ENCODE data around the gene SLCO1B3.

SLCO1B3 gene

GRCh38 chr12:20865873-20866272, 55.4 kb downstream of the SLCO1B3 start:
- no peak for TF ChIP-seq CTCF (IDR thresholded peaks at IDR 0.05; ENCODE audit: low read depth, low read length, missing control alignments)
- no peak for DNase-seq (ENCODE audit: extremely low read depth, low read depth)

GRCh38 chr12:20868277-20868676, 57.8 kb downstream of the SLCO1B3 start:
- no peak for DNase-seq (ENCODE audit: extremely low read depth, low read depth)
- no peak for TF ChIP-seq CTCF (IDR thresholded peaks at IDR 0.05; ENCODE audit: low read depth, low read length, missing control alignments)
- no peak overlapping the region for H3K4me3 ChIP-seq (replicated peaks; ENCODE audit: low read depth, low read length)

More at GRCh38 chr12:20865873-20866272, 55.4 kb downstream of the SLCO1B3 start:
- no peak overlapping the region for H3K4me3 ChIP-seq (replicated peaks; ENCODE audit: low read depth, low read length)

GRCh38 chr12:20883288-20883687, 72.8 kb downstream of the SLCO1B3 start:
- no peak for TF ChIP-seq CTCF (IDR thresholded peaks at IDR 0.05; ENCODE audit: low read depth, low read length, missing control alignments)
- no peak for DNase-seq (ENCODE audit: extremely low read depth, low read depth)
- H3K4me3 ChIP-seq (replicated peaks; ENCODE audit: low read depth, low read length): no peak overlapping the region

- no peak for DNase-seq (ENCODE audit: extremely low read depth, low read depth)
- H3K4me3 ChIP-seq (replicated peaks; ENCODE audit: low read depth, low read length): no peak overlapping the region
- no peak for TF ChIP-seq CTCF (IDR thresholded peaks at IDR 0.05; ENCODE audit: low read depth, low read length, missing control alignments)
Observed at GRCh38 chr12:20885116-20885515, 74.6 kb downstream of the SLCO1B3 start.

- no peak for TF ChIP-seq CTCF (IDR thresholded peaks at IDR 0.05; ENCODE audit: low read depth, low read length, missing control alignments)
- no peak overlapping the region for H3K4me3 ChIP-seq (replicated peaks; ENCODE audit: low read depth, low read length)
- no peak for DNase-seq (ENCODE audit: extremely low read depth, low read depth)
Observed at GRCh38 chr12:20885552-20885951, 75.0 kb downstream of the SLCO1B3 start.

DNA sequence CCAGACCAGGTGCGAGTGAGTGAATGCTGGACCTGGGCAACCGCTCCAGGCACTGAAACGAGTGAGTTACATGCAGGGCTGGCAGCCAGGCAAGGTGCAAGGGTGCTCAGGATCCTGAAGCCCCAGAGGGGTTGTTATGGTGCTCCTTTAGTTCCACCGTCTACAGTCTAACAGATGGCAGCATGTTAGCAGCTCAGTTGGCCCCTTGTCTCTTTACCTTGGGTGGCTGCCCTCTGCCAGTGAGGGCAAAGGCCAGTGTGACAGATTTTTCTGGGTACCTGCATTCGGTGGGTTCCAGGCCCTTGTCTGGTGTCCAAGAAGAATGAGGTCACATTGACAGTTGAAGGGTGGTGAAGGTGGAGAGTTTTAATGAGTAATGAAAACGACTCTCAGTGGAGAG, 106.8 kb downstream of the SLCO1B3 start:
- no peak for DNase-seq (ENCODE audit: extremely low read depth, low read depth)

More for the DNA sequence above, 106.8 kb downstream of the SLCO1B3 start:
- TF ChIP-seq CTCF (IDR thresholded peaks at IDR 0.05; ENCODE audit: low read depth, low read length, missing control alignments): no peak
- H3K4me3 ChIP-seq (replicated peaks; ENCODE audit: low read depth, low read length): no peak overlapping the region
